Measurements from ENCODE around the gene EBP.
"Not testable (repeated sequence)": the region's sequence is repeated elsewhere in the genome, so short reads cannot be mapped to it uniquely, and the experiment has no call there.

Gene EBP

GRCh38 chrX:48492293-48492910 lies 29.2 kb upstream of the EBP start:
- in situ Hi-C loops (cut with HindIII; ENCODE audit: low sequenced_read_pairs) = no loop called here

- in situ Hi-C loops (cut with HindIII; ENCODE audit: low sequenced_read_pairs) = no loop called here
Observed at GRCh38 chrX:48493890-48494364, 27.7 kb upstream of the EBP start.

GRCh38 chrX:48496660-48497059 lies 24.9 kb upstream of the EBP start:
- in situ Hi-C loops (cut with HindIII; ENCODE audit: low sequenced_read_pairs) = no loop called here

- in situ Hi-C loops (cut with HindIII; ENCODE audit: low sequenced_read_pairs) = no loop called here
Observed at GRCh38 chrX:48497871-48498270, 23.7 kb upstream of the EBP start.

GRCh38 chrX:48498374-48498809 lies 23.2 kb upstream of the EBP start:
- in situ Hi-C loops (cut with HindIII; ENCODE audit: low sequenced_read_pairs) = no loop called here

- in situ Hi-C loops (cut with HindIII; ENCODE audit: low sequenced_read_pairs) = no loop called here
Observed at GRCh38 chrX:48504261-48504660, 17.3 kb upstream of the EBP start.

GRCh38 chrX:48505481-48505880 lies 16.1 kb upstream of the EBP start:
- in situ Hi-C loops (cut with HindIII; ENCODE audit: low sequenced_read_pairs) = no loop called here

GRCh38 chrX:48507246-48507645 lies 14.4 kb upstream of the EBP start:
- in situ Hi-C loops (cut with HindIII; ENCODE audit: low sequenced_read_pairs) = no loop called here

GRCh38 chrX:48508400-48509244 lies 13.0 kb upstream of the EBP start, which contains the start of gene PORCN:
Gene PORCN, plus strand, starts transcription at chrX:48508992. Its CDS starts 829 bp downstream, at chrX:48509821.
- in situ Hi-C loops (cut with HindIII; ENCODE audit: low sequenced_read_pairs) = no loop called here

GRCh38 chrX:48509245-48509590 lies 12.4 kb upstream of the EBP start:
- in situ Hi-C loops (cut with HindIII; ENCODE audit: low sequenced_read_pairs) = no loop called here

GRCh38 chrX:48509619-48510018 lies 12.0 kb upstream of the EBP start:
- in situ Hi-C loops (cut with HindIII; ENCODE audit: low sequenced_read_pairs) = no loop called here

GRCh38 chrX:48511560-48511959 lies 10.0 kb upstream of the EBP start:
- in situ Hi-C loops (cut with HindIII; ENCODE audit: low sequenced_read_pairs) = no loop called here

- in situ Hi-C loops (cut with HindIII; ENCODE audit: low sequenced_read_pairs) = no loop called here
Observed at GRCh38 chrX:48512371-48512935, 9.2 kb upstream of the EBP start.

GRCh38 chrX:48513670-48514069 lies 7.9 kb upstream of the EBP start:
- in situ Hi-C loops (cut with HindIII; ENCODE audit: low sequenced_read_pairs) = no loop called here

- in situ Hi-C loops (cut with HindIII; ENCODE audit: low sequenced_read_pairs) = no loop called here
Observed at GRCh38 chrX:48514126-48514806, 7.3 kb upstream of the EBP start.

- in situ Hi-C loops (cut with HindIII; ENCODE audit: low sequenced_read_pairs) = no loop called here
Observed at GRCh38 chrX:48514868-48515460, 6.6 kb upstream of the EBP start.

- in situ Hi-C loops (cut with HindIII; ENCODE audit: low sequenced_read_pairs) = no loop called here
Observed at GRCh38 chrX:48515842-48516241, 5.8 kb upstream of the EBP start.

- in situ Hi-C loops (cut with HindIII; ENCODE audit: low sequenced_read_pairs) = no loop called here
Observed at GRCh38 chrX:48516285-48516684, 5.3 kb upstream of the EBP start.

- in situ Hi-C loops (cut with HindIII; ENCODE audit: low sequenced_read_pairs) = no loop called here
Observed at GRCh38 chrX:48516987-48517386, 4.6 kb upstream of the EBP start.

GRCh38 chrX:48519481-48519880 lies 2.1 kb upstream of the EBP start:
- in situ Hi-C loops (cut with HindIII; ENCODE audit: low sequenced_read_pairs) = not testable (repeated sequence)

GRCh38 chrX:48520455-48520854 lies 1.2 kb upstream of the EBP start:
- in situ Hi-C loops (cut with HindIII; ENCODE audit: low sequenced_read_pairs) = no loop called here

Data from DLD1 (cell line).